ENCODE measurements around the gene LIN28B.

DNA sequence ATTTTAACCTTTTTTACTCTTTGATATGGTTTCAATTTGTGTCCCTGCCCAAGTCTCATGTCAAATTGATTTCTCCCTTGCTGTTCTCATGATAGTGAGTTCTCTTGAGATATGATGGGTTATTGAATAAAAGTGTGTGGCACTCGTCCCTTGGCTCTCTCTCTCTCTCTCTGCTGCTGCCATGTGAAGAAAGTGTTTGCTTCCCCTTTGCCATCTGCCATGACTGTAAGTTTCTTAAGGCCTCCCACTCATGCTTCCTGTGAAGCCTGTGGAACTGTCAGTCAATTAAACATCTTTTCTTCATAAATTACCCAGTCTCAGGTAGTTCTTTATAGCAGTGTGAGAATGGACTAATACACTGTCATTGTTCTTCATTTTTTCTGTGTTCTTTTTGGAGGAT is 48.5 kb downstream of the LIN28B start:
- TF ChIP-seq GATA3 (IDR thresholded peaks at IDR 0.05; ENCODE audit: low read depth, low read length) (no peak), GATA2 (IDR thresholded peaks at IDR 0.05; ENCODE audit: low read depth, low read length) (no peak)

Data from SH-SY5Y (cell line).